DND-41 (cell line): Measurements from ENCODE around the gene BICDL1.

Source experiments
- ATAC-seq: fragments of 200-7000 bp; cut with Tn5 transposase; 3 replicates; pipeline ENCODE4 v1.9.1; 2021; ENCODE audit warnings: low read depth; ENCODE audit not compliant: insufficient read depth
- DNase-seq: peaks from one replicate; pipeline ENCODE4 v3.0.0-alpha.2; 2020
- H2AFZ ChIP-seq: 2 replicates; pipeline ENCODE4 v1.6.0; 2012; ENCODE audit warnings: low read depth, low read length
- H3K27ac ChIP-seq: 2 replicates; pipeline ENCODE4 v1.5.1; 2012; ENCODE audit warnings: low read length, inconsistent platforms
- H3K27me3 ChIP-seq: fragments of 200-600 bp; sonication (generic); 2 replicates; pipeline ENCODE4 v1.6.0; 2012; ENCODE audit warnings: low read length, mild to moderate bottlenecking, inconsistent platforms; ENCODE audit not compliant: insufficient read depth, poor library complexity
- H3K36me3 ChIP-seq: 2 replicates; pipeline ENCODE4 v1.5.1; 2012; ENCODE audit warnings: low read length, inconsistent platforms; ENCODE audit not compliant: insufficient read depth
- H3K4me1 ChIP-seq: 2 replicates; pipeline ENCODE4 v1.5.1; 2012; ENCODE audit warnings: mild to moderate bottlenecking, low read length; ENCODE audit not compliant: insufficient read depth
- H3K4me2 ChIP-seq: 2 replicates; pipeline ENCODE4 v1.6.0; 2012; ENCODE audit warnings: mild to moderate bottlenecking, moderate library complexity, low read length, inconsistent platforms; ENCODE audit not compliant: insufficient read depth
- H3K4me3 ChIP-seq, 2 experiments: fragments of 200-600 bp in 1 of 2; shearing (Covaris generic) in 1 of 2; 2 replicates each; pipeline ENCODE4 v1.5.1; 2012 to 2016; ENCODE audit warnings: inconsistent platforms in 2 of 2, low read length in 2 of 2, mild to moderate bottlenecking in 2 of 2, low read depth in 1 of 2, moderate library complexity in 1 of 2
- H3K79me2 ChIP-seq: 2 replicates; pipeline ENCODE4 v1.6.0; 2012; ENCODE audit warnings: low read length, inconsistent platforms; ENCODE audit not compliant: insufficient read depth
- H3K9ac ChIP-seq: 2 replicates; pipeline ENCODE4 v1.6.0; 2012; ENCODE audit warnings: low read depth, mild to moderate bottlenecking, inconsistent platforms, low read length, moderate library complexity
- H3K9me3 ChIP-seq: 2 replicates; pipeline ENCODE4 v1.5.1; 2012; ENCODE audit warnings: low read length, moderate library complexity, mild to moderate bottlenecking, inconsistent platforms; ENCODE audit not compliant: insufficient read depth, severe bottlenecking
- H4K20me1 ChIP-seq: 2 replicates; pipeline ENCODE4 v1.6.0; 2012; ENCODE audit warnings: low read length; ENCODE audit not compliant: insufficient read depth
- EZH2 ChIP-seq: IDR thresholded peaks from 3 replicates; pipeline ENCODE4 v1.6.1; 2012; ENCODE audit warnings: borderline replicate concordance, low read depth, mild to moderate bottlenecking, moderate library complexity, low read length, inconsistent platforms; ENCODE audit not compliant: severe bottlenecking
- TF ChIP-seq, protein P1 (sequence below): IDR thresholded peaks from 2 replicates; pipeline ENCODE4 v1.5.1; 2012; ENCODE audit warnings: borderline replicate concordance, low read length, moderate library complexity, mild to moderate bottlenecking; ENCODE audit not compliant: poor library complexity, severe bottlenecking; ENCODE audit errors: extremely low read depth

BICDL1 gene

GRCh38 chr12:120137833-120138232, 148.8 kb downstream of the BICDL1 start:
- H3K79me2 ChIP-seq: no peaks in the 10 kb centered on the region
- H3K4me2 ChIP-seq: no peak overlapping the region
- TF ChIP-seq, protein P1, sequence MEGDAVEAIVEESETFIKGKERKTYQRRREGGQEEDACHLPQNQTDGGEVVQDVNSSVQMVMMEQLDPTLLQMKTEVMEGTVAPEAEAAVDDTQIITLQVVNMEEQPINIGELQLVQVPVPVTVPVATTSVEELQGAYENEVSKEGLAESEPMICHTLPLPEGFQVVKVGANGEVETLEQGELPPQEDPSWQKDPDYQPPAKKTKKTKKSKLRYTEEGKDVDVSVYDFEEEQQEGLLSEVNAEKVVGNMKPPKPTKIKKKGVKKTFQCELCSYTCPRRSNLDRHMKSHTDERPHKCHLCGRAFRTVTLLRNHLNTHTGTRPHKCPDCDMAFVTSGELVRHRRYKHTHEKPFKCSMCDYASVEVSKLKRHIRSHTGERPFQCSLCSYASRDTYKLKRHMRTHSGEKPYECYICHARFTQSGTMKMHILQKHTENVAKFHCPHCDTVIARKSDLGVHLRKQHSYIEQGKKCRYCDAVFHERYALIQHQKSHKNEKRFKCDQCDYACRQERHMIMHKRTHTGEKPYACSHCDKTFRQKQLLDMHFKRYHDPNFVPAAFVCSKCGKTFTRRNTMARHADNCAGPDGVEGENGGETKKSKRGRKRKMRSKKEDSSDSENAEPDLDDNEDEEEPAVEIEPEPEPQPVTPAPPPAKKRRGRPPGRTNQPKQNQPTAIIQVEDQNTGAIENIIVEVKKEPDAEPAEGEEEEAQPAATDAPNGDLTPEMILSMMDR: no peak
- TF ChIP-seq EZH2: no peak
- no peak overlapping the region for H2AFZ ChIP-seq
- no peak overlapping the region for H3K27ac ChIP-seq
- no peak overlapping the region for H3K4me3 ChIP-seq
- no peaks in the 10 kb centered on the region for H3K4me1 ChIP-seq
- no peaks in the 10 kb centered on the region for H3K27me3 ChIP-seq
- H3K9ac ChIP-seq: no peak overlapping the region
- H3K36me3 ChIP-seq: peaks cover 94% of the 10 kb centered on the region
- no peaks in the 10 kb centered on the region for H3K9me3 ChIP-seq
- DNase-seq (no peak), ATAC-seq (no peak)
- peaks cover 8% of the 10 kb centered on the region for H4K20me1 ChIP-seq

DNA sequence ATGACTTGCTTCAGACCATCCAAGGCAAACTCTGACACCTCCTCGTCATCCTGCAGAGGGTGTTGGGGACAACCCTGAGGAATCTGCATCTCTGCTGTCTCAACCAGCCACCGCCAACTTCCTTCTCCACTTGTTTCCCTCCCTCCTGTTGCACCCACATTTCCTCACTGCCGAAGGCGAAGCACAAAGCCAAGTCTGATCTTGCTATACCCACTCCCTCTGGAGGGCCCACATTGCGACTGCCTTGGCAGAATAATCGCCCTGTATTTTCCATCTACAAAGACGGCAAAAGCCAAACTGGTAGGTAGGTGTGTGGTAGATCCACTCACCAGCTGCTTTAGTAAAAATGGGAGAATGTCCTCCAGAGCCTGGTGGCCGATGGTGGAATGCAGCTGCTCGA, 149.3 kb downstream of the BICDL1 start:
- Histone ChIP-seq H2AFZ (no peak overlapping the region), H3K9ac (no peak overlapping the region), H3K4me2 (no peak overlapping the region), H3K4me3 (no peak overlapping the region), H3K27me3 (no peaks in the 10 kb centered on the region), H3K9me3 (no peaks in the 10 kb centered on the region), H3K27ac (no peak overlapping the region), H4K20me1 (peaks cover 8% of the 10 kb centered on the region), H3K4me1 (no peaks in the 10 kb centered on the region), H3K79me2 (no peaks in the 10 kb centered on the region), H3K36me3 (peaks cover 94% of the 10 kb centered on the region)
- no peak for DNase-seq
- TF ChIP-seq, protein P1: no peak
- TF ChIP-seq EZH2: no peak
- ATAC-seq: no peak

DNA sequence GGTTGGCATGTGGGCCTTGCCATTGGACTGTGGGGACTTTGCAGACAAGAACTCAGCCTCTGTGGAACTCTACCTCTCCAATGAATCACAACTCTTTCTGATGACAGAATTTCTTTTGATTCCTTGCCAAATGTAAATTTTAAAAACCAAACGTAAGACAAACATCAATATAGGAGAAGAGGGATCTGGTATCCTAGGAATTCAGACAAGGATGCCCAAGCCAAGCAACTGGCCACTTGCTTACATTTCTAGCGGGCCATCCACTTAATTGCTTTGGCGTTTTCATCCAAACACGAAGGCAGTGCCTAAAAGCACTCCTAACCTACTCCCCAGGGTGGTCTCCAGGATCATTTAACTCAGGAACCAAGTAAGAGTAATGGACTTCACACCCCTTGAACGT, 150.9 kb downstream of the BICDL1 start:
- no peak for ATAC-seq
- no peak for DNase-seq
- no peak for TF ChIP-seq EZH2
- TF ChIP-seq, protein P1: no peak
- no peaks in the 10 kb centered on the region for H3K79me2 ChIP-seq
- no peaks in the 10 kb centered on the region for H3K27me3 ChIP-seq
- no peak overlapping the region for H3K9ac ChIP-seq
- H3K9me3 ChIP-seq: no peaks in the 10 kb centered on the region
- no peak overlapping the region for H3K4me3 ChIP-seq
- H3K36me3 ChIP-seq: peaks cover 91% of the 10 kb centered on the region
- H2AFZ ChIP-seq: no peak overlapping the region
- no peak overlapping the region for H3K4me2 ChIP-seq
- no peak overlapping the region for H3K27ac ChIP-seq
- H4K20me1 ChIP-seq: peaks cover 3% of the 10 kb centered on the region; the same call in 1 of the 2 replicates
- no peaks in the 10 kb centered on the region for H3K4me1 ChIP-seq

DNA sequence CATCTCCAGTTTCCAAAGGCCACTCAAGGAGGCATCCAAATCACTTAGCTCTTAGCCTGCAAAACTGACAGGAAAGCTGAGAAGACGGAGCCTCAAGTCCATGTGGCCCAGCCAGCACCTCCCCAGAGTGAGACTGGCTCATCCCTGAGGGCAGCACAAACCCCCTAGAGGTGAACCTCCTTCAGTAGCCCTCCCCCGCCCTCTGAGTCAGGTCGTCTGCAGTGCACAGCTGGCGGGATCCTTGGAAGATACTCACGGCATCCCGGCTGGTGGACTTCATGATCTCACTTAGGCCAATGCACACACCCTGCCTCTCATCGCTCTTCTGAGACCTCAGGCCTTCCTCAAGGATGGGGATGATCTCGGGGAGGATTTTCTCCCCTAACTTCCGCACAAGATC, 151.6 kb downstream of the BICDL1 start:
- ATAC-seq: no peak
- no peak for DNase-seq
- H3K4me1 ChIP-seq: no peaks in the 10 kb centered on the region
- H3K4me3 ChIP-seq: no peak overlapping the region
- H3K9me3 ChIP-seq: no peaks in the 10 kb centered on the region
- H4K20me1 ChIP-seq: peaks cover 3% of the 10 kb centered on the region; the same call in 1 of the 2 replicates
- H3K79me2 ChIP-seq: no peaks in the 10 kb centered on the region
- H3K4me2 ChIP-seq: no peak overlapping the region
- no peaks in the 10 kb centered on the region for H3K27me3 ChIP-seq
- H2AFZ ChIP-seq: no peak overlapping the region
- TF ChIP-seq, protein P1: no peak
- no peak for TF ChIP-seq EZH2
- no peak overlapping the region for H3K9ac ChIP-seq
- peaks cover 93% of the 10 kb centered on the region for H3K36me3 ChIP-seq
- H3K27ac ChIP-seq: no peak overlapping the region
